K562 (cell line): ENCODE results near the gene PEPD. TPM values are rescaled to one million over a fixed set of nuclear protein-coding genes. Genes with fewer than 3 reads are reported as not detected.

Source experiments
- ARID4B ChIP-seq: sonication (generic); formaldehyde crosslinking; IDR thresholded peaks from 2 replicates; pipeline ENCODE4 v1.8.0; 2022; ENCODE audit warnings: mild to moderate bottlenecking, missing genetic modification reagents
- ELF2 ChIP-seq: fragments of 250-450 bp; sonication (Bioruptor Pico); IDR thresholded peaks from 2 replicates; pipeline ENCODE4 v1.5.0; 2021; ENCODE audit warnings: mild to moderate bottlenecking
- NR0B1 ChIP-seq: fragments of 450-650 bp; IDR thresholded peaks from one replicate; pipeline ENCODE4 v1.6.1; 2018; ENCODE audit warnings: mild to moderate bottlenecking, moderate library complexity; ENCODE audit not compliant: partially characterized antibody
- ZFP91 ChIP-seq: sonication (generic); formaldehyde crosslinking; IDR thresholded peaks from 2 replicates; pipeline ENCODE4 v1.8.0; 2022; ENCODE audit warnings: mild to moderate bottlenecking, missing genetic modification reagents
- polyA plus RNA-seq, 8 experiments: library from polyadenylated mRNA; depleted of rRNA in 4 of 8; stranded (reverse) in 5 of 8; unstranded in 3 of 8; fragments of >200 nt; fragmentation: Nextera tagmentation in 2 of 8; fragmentation: Illumina TruSeq in 1 of 8; extraction: Ambion mirVana in 2 of 8; extraction: Trizol in 1 of 8; gene quantifications; 2 replicates each; pipeline versions ENCODE4 v1.2.1 to v1.2.3, GENCODE V29; 2011 to 2014; ENCODE audit warnings: inconsistent platforms in 1 of 8, missing spikeins in 1 of 8
- total RNA-seq, 7 experiments: library from RNA; depleted of rRNA in 6 of 7; stranded (reverse); fragments of >200 nt in 6 of 7; fragmentation: Illumina TruSeq in 2 of 7; extraction: Trizol in 2 of 7; gene quantifications; 2 replicates each; pipeline versions ENCODE4 v1.2.1 to v1.2.3, GENCODE V29; 2011 to 2021; ENCODE audit warnings: low replicate concordance in 1 of 7

PEPD gene
- total and polyA plus RNA-seq, 9 of the 15 experiments (the other 6 are each of a cell fraction or from before 2014, with no cell fraction given): 1.3 to 19.2 (median 16.0) TPM

GRCh38 chr19:33432446-33433170 lies 89.0 kb downstream of the PEPD start (continued):
- TF ChIP-seq ZFP91 (CRISPR knock-in tag) (no peak), ARID4B (CRISPR knock-in tag) (no peak), NR0B1 (no peak), ELF2 (CRISPR knock-in tag) (no peak)
- TF ChIP-seq, all 486 proteins: peak for 0
